GM21529 (cell line): ENCODE measurements around the gene BTF3L4.
"Not testable (repeated sequence)": the region's sequence is repeated elsewhere in the genome, so short reads cannot be mapped to it uniquely, and the experiment has no call there.

Experiments used
- ATAC-seq: cut with Tn5 transposase; IDR thresholded peaks from one replicate; pipeline ENCODE4 v1.9.1; 2021; ENCODE audit not compliant: unreplicated experiment

BTF3L4 gene

GRCh38 chr1:52055066-52055865, 829 bp upstream of the BTF3L4 start, which contains the start of gene TXNDC12:
Gene TXNDC12, minus strand, starts transcription at chr1:52055191. Its CDS starts 95 bp downstream, at chr1:52055096.
- ATAC-seq, result peak; percentile 40

DNA sequence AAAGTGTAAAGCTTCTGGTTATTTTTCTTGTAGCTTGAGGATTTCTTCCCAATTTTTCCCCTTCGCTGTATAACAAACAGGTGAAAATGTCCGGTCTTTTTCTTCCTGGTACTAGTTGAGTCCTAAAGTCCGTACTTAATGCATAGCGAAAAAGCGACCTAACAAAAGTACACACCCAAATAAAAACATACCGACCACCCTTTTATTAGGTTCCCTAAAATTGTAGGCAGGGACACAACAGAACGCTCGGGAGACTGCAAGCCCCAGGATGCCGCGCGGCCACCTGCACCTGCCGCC, 281 bp upstream of the BTF3L4 start:
- ATAC-seq, result no peak

GRCh38 chr1:52056937-52057231, 789 bp downstream of the BTF3L4 start:
- ATAC-seq, result peak; percentile 48

DNA sequence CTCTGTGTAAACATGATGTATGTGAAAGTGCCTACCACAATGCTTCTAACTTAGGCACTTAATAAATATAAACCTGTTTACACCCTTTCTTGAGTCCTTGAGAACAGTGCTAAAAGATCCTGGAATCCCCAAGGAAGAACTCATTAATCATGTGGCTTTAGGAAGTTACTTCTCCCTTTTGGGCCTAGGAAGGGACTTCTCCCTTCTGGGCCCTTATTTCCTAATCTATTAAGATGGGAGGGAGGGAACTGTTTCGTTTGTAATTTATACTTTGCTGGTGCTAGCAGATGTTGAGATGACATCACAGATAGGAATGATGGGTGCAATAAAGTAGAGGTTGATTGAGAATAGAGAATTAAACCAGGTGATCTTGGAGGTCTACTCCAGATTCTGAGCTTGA, 1.2 kb downstream of the BTF3L4 start:
- no peak for ATAC-seq

GRCh38 chr1:52057876-52058415, 1.9 kb downstream of the BTF3L4 start:
- ATAC-seq, result no peak

GRCh38 chr1:52059321-52059720, 3.2 kb downstream of the BTF3L4 start:
- no peak for ATAC-seq

DNA sequence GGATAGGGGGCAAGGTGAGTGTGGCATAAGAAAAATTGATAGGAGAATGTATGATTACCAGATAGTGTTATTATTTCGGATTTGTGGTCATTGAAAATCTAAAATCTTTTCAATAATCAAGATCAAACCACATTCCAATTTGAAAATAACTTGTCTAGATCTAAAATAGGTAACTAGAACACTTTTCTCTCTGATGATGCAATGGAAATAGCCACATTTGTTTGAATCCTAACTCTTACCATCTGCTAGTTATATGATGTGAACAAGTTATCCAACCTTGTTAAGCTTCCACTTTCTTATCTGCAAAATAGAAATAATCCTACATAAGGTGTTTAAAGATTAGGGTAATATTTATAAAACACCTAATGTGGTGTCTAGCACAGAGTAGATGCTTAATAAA, 3.8 kb downstream of the BTF3L4 start:
- ATAC-seq, result no peak

- no peak for ATAC-seq
These were observed 4.7 kb downstream of the BTF3L4 start for GRCh38 chr1:52060822-52061221.

- ATAC-seq, result no peak
These were observed 7.1 kb downstream of the BTF3L4 start for GRCh38 chr1:52063192-52063591.

GRCh38 chr1:52070704-52071103, 14.6 kb downstream of the BTF3L4 start:
- ATAC-seq, result no peak

- ATAC-seq, result no peak
These were observed 16.2 kb downstream of the BTF3L4 start for GRCh38 chr1:52072291-52072690.

- not testable (repeated sequence) for ATAC-seq
These were observed 21.2 kb downstream of the BTF3L4 start for GRCh38 chr1:52077277-52077676.

DNA sequence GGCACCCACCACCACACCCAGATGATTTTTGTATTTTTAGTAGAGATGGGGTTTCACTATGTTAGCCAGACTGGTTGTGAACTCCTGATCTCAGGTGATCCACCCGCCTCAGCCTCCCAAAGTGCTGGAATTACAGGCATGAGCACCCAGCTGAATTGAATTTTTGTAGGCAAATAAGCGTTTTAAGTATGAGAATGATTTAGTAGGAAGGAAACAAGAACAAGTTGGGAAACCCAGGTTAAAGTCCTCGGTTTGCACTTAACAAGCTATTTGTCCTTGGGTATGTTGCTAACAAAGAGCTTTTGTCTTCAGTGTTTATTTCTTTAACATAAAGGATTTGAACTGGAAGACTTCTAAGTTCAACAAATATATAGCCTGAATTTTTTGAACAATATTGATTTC, 23.9 kb downstream of the BTF3L4 start:
- ATAC-seq, result no peak

DNA sequence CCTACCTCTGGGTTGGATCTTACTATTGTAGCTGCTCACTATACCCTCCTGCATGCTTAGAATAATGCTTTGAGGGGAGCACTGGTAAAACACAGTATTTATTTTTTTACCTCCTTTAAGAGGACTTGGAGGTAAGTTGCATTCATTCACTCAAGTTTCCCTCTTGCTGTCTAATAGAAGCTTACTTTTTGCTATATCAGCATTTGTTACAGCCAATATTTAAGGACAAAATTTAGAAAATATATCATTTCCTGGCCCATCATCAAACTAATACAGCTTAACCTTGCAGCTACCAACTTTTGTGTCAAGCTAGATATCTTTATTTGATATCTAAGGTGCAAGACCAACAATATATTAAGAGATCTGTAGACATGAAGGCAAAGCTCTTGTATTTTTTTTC, 31.8 kb downstream of the BTF3L4 start:
- ATAC-seq, result not testable (repeated sequence)

GRCh38 chr1:52094300-52094699, 38.2 kb downstream of the BTF3L4 start:
- not testable (repeated sequence) for ATAC-seq

GRCh38 chr1:52096216-52096615, 40.1 kb downstream of the BTF3L4 start:
- ATAC-seq, result no peak

DNA sequence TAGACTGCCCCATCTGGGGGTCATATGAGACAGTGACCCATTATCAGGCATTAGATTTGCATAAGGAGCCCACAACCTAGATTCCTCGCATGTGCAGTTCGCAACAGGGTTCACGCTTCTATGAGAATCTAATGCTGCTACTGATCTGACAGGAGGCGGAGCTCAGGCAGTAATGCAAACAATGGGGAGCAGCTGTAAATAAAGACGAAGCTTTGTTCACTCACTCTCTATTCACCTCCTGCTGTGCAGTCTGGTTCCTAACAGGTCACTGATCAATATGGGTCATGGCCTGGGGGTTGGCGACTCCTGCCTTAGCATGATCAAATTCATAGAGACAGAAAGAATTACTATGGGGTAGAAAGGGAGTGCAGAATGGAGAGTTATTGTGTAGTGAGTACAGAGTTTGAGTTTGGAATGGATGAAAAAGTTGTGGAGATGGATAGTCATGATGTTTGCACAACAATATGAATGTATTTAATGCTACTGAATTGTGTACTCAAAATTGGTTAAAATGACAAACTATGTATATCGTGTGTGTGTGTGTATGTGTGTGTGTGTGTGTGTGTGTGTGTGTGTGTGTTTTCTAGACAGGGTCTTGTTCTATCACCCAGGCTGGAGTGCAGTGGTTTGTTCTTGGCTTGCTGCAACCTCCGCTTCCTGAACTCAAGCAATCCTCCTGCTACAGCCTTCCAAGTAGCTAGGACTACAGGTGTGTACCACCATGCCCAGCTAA, 42.2 kb downstream of the BTF3L4 start:
- no peak for ATAC-seq

GRCh38 chr1:52102336-52103013, 46.4 kb downstream of the BTF3L4 start:
- ATAC-seq, result peak; percentile 65

DNA sequence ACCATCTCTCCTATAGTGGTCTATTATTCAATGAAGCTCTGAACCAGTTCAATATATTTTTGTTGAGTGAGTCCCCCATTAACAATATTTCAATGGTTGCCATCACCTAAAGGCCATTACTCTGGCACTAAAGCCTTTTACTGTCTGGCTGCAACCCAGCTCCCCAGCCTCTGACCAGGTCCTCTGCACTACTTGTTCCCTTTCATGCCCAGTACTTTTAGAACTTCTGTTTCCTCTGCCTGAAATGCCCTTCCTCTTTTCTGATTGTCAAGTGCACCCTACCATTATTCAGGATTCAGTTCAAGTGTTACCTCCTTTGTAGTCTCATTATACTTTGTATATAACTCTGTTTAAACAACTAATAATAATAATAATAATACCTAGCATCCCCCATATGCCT, 55.4 kb downstream of the BTF3L4 start:
- ATAC-seq, result no peak

DNA sequence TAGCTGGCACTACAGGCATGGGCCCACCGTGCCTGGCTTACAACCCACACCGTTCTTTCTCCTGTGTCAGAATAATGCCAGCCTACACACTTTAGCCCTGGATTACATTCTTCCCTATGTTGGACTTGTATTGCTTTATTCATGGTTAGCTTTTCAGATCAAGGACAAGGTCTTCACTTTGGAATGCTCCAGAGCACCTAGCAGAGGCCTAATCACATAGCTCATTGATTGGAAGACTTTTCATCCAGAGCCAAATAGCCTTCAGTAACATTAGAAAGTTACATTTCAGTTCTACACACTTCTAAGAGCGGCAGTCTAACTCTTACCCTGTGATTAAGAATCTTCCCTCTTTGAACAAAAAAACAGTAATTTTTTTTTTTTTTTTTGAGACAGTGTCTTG, 56.4 kb downstream of the BTF3L4 start:
- no peak for ATAC-seq

- no peak for ATAC-seq
These were observed 63.4 kb downstream of the BTF3L4 start for GRCh38 chr1:52119301-52120079.
